Testis (tissue), 3 donors: ENCODE results near the gene PDE6B. TPM values are rescaled to one million over a fixed set of nuclear protein-coding genes. Genes with fewer than 3 reads are reported as not detected.

ENCODE experiments used
- DNase-seq: peaks from one replicate; pipeline ENCODE4 v3.0.0-alpha.2; 2019
- H3K27ac ChIP-seq, 2 donors: fragments of 200-600 bp; sonication (generic); one replicate each; pipeline ENCODE4 v1.5.1; 2019
- H3K27me3 ChIP-seq: fragments of 200-600 bp; sonication (generic); one replicate; pipeline ENCODE4 v1.5.1; 2019
- H3K36me3 ChIP-seq: fragments of 200-600 bp; sonication (generic); one replicate; pipeline ENCODE4 v1.5.1; 2017; ENCODE audit warnings: low read depth; ENCODE audit errors: missing control alignments
- H3K4me1 ChIP-seq: fragments of 200-600 bp; sonication (generic); one replicate; pipeline ENCODE4 v1.5.1; 2019
- H3K4me3 ChIP-seq, 2 donors: fragments of 200-600 bp; sonication (generic); one replicate each; pipeline ENCODE4 v1.5.1; 2017 to 2019
- H3K9me3 ChIP-seq: fragments of 200-600 bp; sonication (generic); one replicate; pipeline ENCODE4 v1.5.1; 2017
- POLR2A ChIP-seq: fragments of 450-650 bp; IDR thresholded peaks from one replicate; pipeline ENCODE4 v1.6.1; 2017; ENCODE audit warnings: antibody characterized with exemption, mild to moderate bottlenecking, moderate library complexity
- WGBS, 2 donors: methylation state at CpG; one replicate each; pipeline ENCODE4 v1.1.5; 2018; 5-methylcytosine and 5-hydroxymethylcytosine counted together
- intact Hi-C: fragments of 100-400 bp; cut with DNase I; formaldehyde crosslinking; loops from one replicate; pipeline ENCODE4 v1.15.1; 2023; ENCODE audit warnings: low total_unique reads
- polyA plus RNA-seq: library from polyadenylated mRNA; stranded (reverse); fragments of 350-450 nt; fragmentation: Illumina TruSeq; extraction: RNeasy Lipid Tissue Mini Kit (QIAGEN cat#74804); gene quantifications from one replicate; pipeline ENCODE4 v1.2.3, GENCODE V29; 2014; ENCODE audit warnings: low read depth, low replicate concordance; ENCODE audit not compliant: insufficient read depth
- total RNA-seq, 2 donors: library from RNA; depleted of rRNA; stranded (reverse); fragments of >200 nt; gene quantifications; one replicate each; pipeline ENCODE4 v1.2.3, GENCODE V29; 2016
- TF ChIP-seq, protein P1 (sequence below), 3 experiments: fragments of 450-650 bp in 2 of 3; fragments of 200-600 bp in 1 of 3; sonication (generic) in 1 of 3; IDR thresholded peaks; one replicate each; pipeline ENCODE4 v1.5.1; 2016 to 2019; ENCODE audit warnings: antibody characterized with exemption in 3 of 3, mild to moderate bottlenecking in 2 of 3, moderate library complexity in 1 of 3

The PDE6B gene
- total and polyA plus RNA-seq, 3 donors from 2014 or later: 5.9 to 11.4 (median 5.9) TPM

- DNase-seq: no peak
- intact Hi-C loops: no loop called here
- no peak for TF ChIP-seq POLR2A
- TF ChIP-seq, protein P1, sequence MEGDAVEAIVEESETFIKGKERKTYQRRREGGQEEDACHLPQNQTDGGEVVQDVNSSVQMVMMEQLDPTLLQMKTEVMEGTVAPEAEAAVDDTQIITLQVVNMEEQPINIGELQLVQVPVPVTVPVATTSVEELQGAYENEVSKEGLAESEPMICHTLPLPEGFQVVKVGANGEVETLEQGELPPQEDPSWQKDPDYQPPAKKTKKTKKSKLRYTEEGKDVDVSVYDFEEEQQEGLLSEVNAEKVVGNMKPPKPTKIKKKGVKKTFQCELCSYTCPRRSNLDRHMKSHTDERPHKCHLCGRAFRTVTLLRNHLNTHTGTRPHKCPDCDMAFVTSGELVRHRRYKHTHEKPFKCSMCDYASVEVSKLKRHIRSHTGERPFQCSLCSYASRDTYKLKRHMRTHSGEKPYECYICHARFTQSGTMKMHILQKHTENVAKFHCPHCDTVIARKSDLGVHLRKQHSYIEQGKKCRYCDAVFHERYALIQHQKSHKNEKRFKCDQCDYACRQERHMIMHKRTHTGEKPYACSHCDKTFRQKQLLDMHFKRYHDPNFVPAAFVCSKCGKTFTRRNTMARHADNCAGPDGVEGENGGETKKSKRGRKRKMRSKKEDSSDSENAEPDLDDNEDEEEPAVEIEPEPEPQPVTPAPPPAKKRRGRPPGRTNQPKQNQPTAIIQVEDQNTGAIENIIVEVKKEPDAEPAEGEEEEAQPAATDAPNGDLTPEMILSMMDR (IDR thresholded peaks at IDR 0.05): no peak
- WGBS, 2 donors: 48 to 64% methylated on average over 28 to 49 of the region's 49 CpGs
- Histone ChIP-seq H3K9me3 (no peaks in the 10 kb centered on the region), H3K36me3 (no peaks in the 10 kb centered on the region), H3K27me3 (no peaks in the 10 kb centered on the region), H3K4me3 (no peak overlapping the region), H3K27ac (no peak overlapping the region), H3K4me1 (no peaks in the 10 kb centered on the region)
Measured at GRCh38 chr4:650951-651883, 25.8 kb downstream of the PDE6B start.

DNA sequence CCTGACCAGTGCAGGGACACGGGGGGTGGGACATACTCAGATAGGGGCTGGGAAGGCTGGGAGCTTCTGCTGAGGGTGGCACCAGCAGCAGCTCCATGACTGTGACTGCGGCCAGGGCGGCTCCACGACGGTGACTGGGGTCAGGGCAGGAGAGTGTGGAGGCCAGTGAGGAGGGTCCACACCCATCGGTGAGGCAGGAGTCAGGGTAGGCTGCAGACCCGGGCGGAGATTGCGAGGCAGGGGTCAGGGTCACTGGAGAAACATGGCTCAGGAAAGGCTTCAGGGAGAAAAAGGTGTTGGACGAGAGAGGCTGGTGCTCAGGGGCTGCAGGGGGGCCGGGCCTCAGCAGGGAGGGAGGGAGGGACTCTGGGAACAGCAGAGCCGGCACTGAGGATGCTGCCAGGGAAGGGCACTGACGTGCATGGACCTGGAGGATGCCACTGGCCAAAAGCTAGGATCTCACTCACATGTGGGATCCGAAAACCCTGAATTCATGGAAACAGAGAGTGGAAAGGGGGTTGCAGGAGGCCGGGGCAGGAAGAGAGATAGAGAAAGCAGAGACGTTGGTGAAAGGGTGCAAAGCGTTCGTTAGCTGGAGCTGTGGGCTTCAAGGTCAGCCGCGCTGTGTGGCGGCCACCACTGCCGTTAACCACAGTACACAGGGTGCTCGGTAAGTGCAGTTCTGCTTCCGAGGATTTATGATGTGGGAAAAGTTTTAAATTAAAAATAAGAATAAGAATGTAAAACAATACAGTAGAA lies 26.7 kb downstream of the PDE6B start:
- no peaks in the 10 kb centered on the region for H3K9me3 ChIP-seq
- TF ChIP-seq, protein P1 (IDR thresholded peaks at IDR 0.05): no peak
- TF ChIP-seq POLR2A: no peak
- intact Hi-C loops: no loop called here
- H3K4me3 ChIP-seq: no peak overlapping the region
- WGBS, 2 donors: 42 to 46% methylated on average over 23 to 24 of the region's 24 CpGs
- no peak overlapping the region for H3K27ac ChIP-seq
- DNase-seq: no peak
- H3K27me3 ChIP-seq: no peaks in the 10 kb centered on the region
- H3K36me3 ChIP-seq: no peaks in the 10 kb centered on the region
- no peaks in the 10 kb centered on the region for H3K4me1 ChIP-seq

GRCh38 chr4:653080-653821 lies 27.9 kb downstream of the PDE6B start:
- Histone ChIP-seq H3K4me1 (no peaks in the 10 kb centered on the region), H3K4me3 (no peak overlapping the region), H3K27ac (no peak overlapping the region), H3K36me3 (no peaks in the 10 kb centered on the region), H3K27me3 (no peaks in the 10 kb centered on the region), H3K9me3 (no peaks in the 10 kb centered on the region)
- no peak for TF ChIP-seq POLR2A
- TF ChIP-seq, protein P1 (IDR thresholded peaks at IDR 0.05): no peak
- intact Hi-C loops: no loop called here
- 89 to 93% methylated on average over 24 to 35 of the region's 35 CpGs for WGBS, 2 donors
- no peak for DNase-seq

GRCh38 chr4:653831-654502 lies 28.6 kb downstream of the PDE6B start:
- Histone ChIP-seq H3K9me3 (no peaks in the 10 kb centered on the region), H3K27me3 (no peaks in the 10 kb centered on the region), H3K36me3 (no peaks in the 10 kb centered on the region), H3K4me3 (no peak overlapping the region), H3K27ac (no peak overlapping the region), H3K4me1 (no peaks in the 10 kb centered on the region)
- TF ChIP-seq, protein P1 (IDR thresholded peaks at IDR 0.05): no peak
- no peak for TF ChIP-seq POLR2A
- intact Hi-C loops: no loop called here
- DNase-seq: no peak
- 89 to 93% methylated on average over 19 to 29 of the region's 29 CpGs for WGBS, 2 donors
